ENCODE measurements around the gene MOV10L1.

Gene MOV10L1

DNA sequence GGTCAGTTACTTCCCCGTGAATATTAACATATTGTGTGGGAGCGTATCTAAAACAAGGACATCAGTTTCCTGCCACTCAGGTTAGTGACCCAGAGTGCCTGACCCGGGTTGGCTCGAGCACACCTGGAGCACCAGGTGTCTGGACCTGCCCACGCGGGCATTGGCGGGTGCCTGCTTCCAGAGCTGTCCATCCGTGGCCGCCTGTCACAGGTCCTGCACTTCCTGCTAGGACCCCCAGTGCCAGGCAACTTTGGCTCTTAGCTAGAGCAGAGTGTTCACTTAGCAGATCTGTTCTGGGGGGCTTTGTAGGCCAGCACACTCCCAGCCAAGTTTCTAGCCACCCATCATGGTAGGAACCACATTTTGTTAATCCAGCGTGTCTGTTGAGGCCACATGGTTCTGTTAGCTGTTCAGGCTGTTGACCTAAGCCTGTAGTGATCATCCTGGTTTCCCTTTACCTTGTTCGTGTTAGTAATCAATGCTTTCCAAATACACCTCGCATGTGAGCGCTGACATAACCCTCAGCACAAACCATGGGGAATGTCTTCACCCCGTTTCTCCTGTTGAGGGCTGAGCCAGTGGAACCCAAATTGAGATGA is 29.5 kb downstream of the MOV10L1 start:
- TF ChIP-seq, protein P1, sequence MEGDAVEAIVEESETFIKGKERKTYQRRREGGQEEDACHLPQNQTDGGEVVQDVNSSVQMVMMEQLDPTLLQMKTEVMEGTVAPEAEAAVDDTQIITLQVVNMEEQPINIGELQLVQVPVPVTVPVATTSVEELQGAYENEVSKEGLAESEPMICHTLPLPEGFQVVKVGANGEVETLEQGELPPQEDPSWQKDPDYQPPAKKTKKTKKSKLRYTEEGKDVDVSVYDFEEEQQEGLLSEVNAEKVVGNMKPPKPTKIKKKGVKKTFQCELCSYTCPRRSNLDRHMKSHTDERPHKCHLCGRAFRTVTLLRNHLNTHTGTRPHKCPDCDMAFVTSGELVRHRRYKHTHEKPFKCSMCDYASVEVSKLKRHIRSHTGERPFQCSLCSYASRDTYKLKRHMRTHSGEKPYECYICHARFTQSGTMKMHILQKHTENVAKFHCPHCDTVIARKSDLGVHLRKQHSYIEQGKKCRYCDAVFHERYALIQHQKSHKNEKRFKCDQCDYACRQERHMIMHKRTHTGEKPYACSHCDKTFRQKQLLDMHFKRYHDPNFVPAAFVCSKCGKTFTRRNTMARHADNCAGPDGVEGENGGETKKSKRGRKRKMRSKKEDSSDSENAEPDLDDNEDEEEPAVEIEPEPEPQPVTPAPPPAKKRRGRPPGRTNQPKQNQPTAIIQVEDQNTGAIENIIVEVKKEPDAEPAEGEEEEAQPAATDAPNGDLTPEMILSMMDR (IDR thresholded peaks at IDR 0.05; ENCODE audit: low read depth, low read length), result no peak
- H3K9me3 ChIP-seq, result peaks cover 3% of the 10 kb centered on the region; the same call in 1 of the 2 replicates
- no peak overlapping the region for H3K4me3 ChIP-seq (ENCODE audit: low read depth, low read length)
- no peak for DNase-seq
- H3K27me3 ChIP-seq, result no peaks in the 10 kb centered on the region
- H3K36me3 ChIP-seq, result no peaks in the 10 kb centered on the region
- H3K4me1 ChIP-seq, result peaks cover 5% of the 10 kb centered on the region

DNA sequence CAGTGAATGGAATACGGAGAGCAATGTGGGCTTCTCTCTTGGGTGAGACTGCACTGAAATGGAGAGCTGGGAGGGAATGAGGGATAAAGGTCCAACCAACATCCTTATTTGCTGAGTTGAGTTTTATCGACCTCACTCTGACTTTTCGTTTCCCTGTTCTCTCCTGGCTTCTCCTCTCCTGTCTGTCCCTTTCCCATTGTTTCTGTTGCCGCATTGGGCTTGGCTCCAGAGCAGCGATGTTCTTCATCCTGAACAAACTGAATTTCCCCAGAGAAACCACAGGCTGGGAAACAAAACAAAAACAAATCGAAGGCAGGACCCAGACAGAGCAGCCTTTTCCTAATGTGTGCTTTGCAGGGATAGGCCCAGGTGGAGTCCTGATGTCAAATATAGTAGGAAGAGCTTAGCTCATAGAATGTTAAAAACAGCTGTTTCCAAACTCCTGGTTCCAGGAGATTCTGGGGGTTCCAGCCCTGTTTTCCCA is 30.0 kb downstream of the MOV10L1 start:
- Histone ChIP-seq H3K36me3 (no peaks in the 10 kb centered on the region), H3K9me3 (peaks cover 3% of the 10 kb centered on the region; the same call in 1 of the 2 replicates), H3K4me3 (ENCODE audit: low read depth, low read length) (no peak overlapping the region), H3K27me3 (no peaks in the 10 kb centered on the region), H3K4me1 (peaks cover under 1% of the 10 kb centered on the region; the same call in 1 of the 2 replicates)
- DNase-seq, result no peak
- TF ChIP-seq, protein P1 (IDR thresholded peaks at IDR 0.05; ENCODE audit: low read depth, low read length), result no peak

DNA sequence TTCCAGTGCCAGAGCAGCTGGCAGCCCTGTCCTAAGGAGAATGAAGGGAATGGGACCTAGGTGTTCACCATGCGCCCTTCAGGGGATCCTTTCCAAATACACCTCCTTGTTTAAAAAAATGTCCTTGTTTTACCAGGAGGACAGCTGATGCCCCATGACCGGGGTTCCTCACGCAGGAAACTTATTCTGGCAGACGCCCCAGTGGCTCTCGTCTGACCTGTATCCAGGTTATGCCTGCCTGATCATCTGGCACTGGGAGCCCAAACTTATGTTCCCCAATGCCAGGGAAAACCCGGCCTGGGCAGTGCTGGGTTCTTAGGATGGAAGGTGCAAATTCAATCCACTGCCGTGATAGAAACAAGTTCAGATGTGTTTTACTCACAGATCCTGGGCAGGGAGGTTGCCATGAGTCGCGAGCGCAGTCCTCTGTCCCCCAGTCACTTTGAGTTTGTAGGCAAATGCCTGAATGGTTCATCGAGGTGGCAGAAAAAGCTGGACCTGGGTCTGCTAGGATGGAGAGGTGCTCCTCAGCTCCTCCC is 31.5 kb downstream of the MOV10L1 start:
- Histone ChIP-seq H3K36me3 (no peaks in the 10 kb centered on the region), H3K27me3 (no peaks in the 10 kb centered on the region), H3K4me1 (no peaks in the 10 kb centered on the region), H3K4me3 (ENCODE audit: low read depth, low read length) (no peak overlapping the region), H3K9me3 (peaks cover 3% of the 10 kb centered on the region; the same call in 1 of the 2 replicates)
- no peak for DNase-seq
- TF ChIP-seq, protein P1 (IDR thresholded peaks at IDR 0.05; ENCODE audit: low read depth, low read length), result no peak

DNA sequence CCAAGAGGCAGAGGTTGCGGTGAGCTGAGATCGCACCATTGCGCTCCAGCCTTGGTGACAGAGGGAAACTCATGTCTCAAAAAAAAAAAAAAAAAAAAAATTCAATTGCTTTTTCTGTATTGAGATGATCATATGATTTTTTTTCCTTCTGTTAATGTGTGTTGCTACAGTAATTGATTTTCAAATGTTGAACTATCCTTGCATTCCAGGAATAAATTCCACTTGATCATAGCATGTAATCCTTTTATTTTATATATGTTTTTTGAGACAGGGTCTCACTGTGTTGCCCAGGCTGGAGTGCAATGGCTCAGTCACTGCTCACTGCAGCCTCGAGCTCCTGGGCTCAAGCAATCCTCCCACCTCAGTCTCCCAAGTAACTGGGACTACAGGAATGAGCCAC is 33.3 kb downstream of the MOV10L1 start:
- Histone ChIP-seq H3K9me3 (peaks cover 3% of the 10 kb centered on the region; the same call in 1 of the 2 replicates), H3K27me3 (no peaks in the 10 kb centered on the region), H3K4me1 (no peaks in the 10 kb centered on the region), H3K36me3 (no peaks in the 10 kb centered on the region), H3K4me3 (ENCODE audit: low read depth, low read length) (no peak overlapping the region)
- DNase-seq, result no peak
- TF ChIP-seq, protein P1 (IDR thresholded peaks at IDR 0.05; ENCODE audit: low read depth, low read length), result no peak

DNA sequence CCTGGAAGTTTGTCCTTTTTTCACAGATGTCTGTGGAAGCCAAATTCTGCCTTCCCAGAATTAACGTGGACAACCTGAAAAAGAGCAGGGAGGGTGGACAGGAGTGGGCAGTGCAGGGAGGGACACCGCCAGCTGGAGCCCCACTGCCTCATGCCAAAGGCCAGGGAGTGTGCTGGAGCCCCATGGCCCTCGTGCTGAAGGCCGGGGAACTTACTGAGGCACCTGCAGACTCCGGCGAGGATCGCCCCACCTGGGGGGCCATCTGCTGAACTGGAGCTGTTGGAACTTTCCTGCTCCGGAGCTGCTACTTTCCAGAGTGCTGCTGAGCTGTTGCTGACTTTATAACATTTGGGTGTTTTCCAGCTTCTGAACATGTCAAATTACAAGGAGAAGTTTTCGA is 35.2 kb downstream of the MOV10L1 start:
- no peak for DNase-seq
- Histone ChIP-seq H3K36me3 (no peaks in the 10 kb centered on the region), H3K4me3 (ENCODE audit: low read depth, low read length) (no peak overlapping the region), H3K4me1 (no peaks in the 10 kb centered on the region), H3K9me3 (peaks cover 3% of the 10 kb centered on the region; the same call in 1 of the 2 replicates), H3K27me3 (no peaks in the 10 kb centered on the region)
- TF ChIP-seq, protein P1 (IDR thresholded peaks at IDR 0.05; ENCODE audit: low read depth, low read length), result no peak

DNA sequence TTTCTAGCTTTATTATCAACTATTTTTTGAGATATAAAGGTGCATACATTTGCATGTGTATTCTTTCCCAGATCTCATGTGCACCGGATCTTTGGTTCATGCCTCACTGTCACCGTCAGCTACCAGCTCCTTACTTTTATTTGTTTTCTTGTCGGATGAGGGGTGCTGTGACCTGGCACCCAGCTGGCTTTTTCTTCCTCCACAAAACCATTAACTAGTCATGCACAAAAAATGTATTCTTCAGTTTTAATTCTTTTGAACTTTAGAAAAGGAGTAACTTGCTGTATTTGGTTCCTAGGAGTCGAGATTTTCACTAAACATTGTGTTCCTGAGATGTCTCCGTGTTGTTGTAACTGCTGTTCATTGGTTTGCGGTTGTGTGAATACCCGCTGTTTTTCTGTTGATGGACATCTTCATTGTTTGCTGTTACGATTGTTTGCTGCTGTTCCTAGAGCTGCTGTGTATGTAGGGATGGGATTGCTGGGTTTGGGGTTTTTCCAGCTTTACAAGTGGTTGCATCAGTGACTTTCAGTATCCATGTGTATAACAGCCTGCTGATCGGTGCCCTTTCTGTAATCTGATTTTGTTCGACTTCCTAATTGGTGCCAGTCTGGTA is 39.4 kb downstream of the MOV10L1 start:
- H3K4me3 ChIP-seq (ENCODE audit: low read depth, low read length), result no peak overlapping the region

More for the DNA sequence above, 39.4 kb downstream of the MOV10L1 start:
- Histone ChIP-seq H3K4me1 (no peaks in the 10 kb centered on the region), H3K27me3 (no peaks in the 10 kb centered on the region), H3K36me3 (no peaks in the 10 kb centered on the region), H3K9me3 (no peaks in the 10 kb centered on the region)
- TF ChIP-seq, protein P1 (IDR thresholded peaks at IDR 0.05; ENCODE audit: low read depth, low read length), result no peak
- no peak for DNase-seq
